ENCODE data around the gene TRMT6.

Gene TRMT6

DNA sequence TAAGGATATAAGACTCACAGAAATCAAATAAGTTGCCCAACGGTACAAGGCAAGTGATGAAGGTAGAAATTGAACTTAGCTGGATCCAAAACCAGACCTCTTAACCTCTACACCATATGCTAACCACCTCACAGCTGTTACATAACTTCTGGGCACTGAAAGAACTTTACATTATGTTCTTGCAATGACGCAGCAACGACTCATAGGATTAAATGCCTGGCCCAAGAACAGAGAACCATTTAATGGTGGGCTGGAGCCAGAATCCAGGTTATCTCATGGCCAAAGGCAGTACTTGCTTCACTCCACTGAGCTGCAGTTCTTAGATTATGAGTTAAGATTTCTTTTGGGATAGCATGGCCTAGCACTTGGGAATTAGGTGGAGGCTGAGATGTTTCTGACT lies 4.4 kb downstream of the TRMT6 start:
- Mint-ChIP-seq H3K27me3 (ENCODE audit: low read depth) (no peaks in the 10 kb centered on the region), H3K36me3 (ENCODE audit: low read depth) (peaks cover 38% of the 10 kb centered on the region), H3K9me3 (no peaks in the 10 kb centered on the region), H3K4me1 (peaks cover 13% of the 10 kb centered on the region), H3K4me3 (no peak overlapping the region), H3K27ac (no peak overlapping the region)
- TF ChIP-seq, protein P1, sequence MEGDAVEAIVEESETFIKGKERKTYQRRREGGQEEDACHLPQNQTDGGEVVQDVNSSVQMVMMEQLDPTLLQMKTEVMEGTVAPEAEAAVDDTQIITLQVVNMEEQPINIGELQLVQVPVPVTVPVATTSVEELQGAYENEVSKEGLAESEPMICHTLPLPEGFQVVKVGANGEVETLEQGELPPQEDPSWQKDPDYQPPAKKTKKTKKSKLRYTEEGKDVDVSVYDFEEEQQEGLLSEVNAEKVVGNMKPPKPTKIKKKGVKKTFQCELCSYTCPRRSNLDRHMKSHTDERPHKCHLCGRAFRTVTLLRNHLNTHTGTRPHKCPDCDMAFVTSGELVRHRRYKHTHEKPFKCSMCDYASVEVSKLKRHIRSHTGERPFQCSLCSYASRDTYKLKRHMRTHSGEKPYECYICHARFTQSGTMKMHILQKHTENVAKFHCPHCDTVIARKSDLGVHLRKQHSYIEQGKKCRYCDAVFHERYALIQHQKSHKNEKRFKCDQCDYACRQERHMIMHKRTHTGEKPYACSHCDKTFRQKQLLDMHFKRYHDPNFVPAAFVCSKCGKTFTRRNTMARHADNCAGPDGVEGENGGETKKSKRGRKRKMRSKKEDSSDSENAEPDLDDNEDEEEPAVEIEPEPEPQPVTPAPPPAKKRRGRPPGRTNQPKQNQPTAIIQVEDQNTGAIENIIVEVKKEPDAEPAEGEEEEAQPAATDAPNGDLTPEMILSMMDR (IDR thresholded peaks at IDR 0.05; ENCODE audit: unreplicated experiment in 3 of 3) = no peak

DNA sequence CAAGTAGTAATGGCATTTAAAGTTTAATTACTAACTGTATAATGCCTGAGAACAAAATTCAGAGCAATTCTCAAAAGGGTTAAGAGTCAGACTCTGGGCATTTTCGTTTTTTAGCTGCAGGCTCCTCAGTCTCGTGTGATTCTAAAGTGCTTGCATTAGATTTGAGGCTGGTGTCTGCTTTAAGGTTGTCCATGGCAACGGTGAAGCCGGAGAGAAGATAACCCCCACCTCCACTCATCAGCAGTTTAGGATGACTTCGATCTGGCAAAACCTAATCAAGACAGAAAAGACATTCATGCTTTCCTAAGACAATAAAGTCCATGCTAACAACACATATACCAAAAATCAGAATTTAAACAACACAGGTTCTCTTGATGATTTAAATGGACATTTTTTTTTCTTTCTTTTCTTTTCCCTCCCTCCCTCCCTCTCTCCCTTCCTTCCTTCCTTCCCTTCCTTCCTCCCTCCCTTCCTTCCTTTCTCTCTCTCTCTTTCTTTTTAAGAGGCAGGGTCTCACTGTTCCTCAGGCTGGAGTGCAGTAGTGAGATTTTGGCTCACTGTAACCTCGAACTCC lies 11.8 kb downstream of the TRMT6 start:
- H3K36me3 Mint-ChIP-seq (ENCODE audit: low read depth) = peaks cover 28% of the 10 kb centered on the region
- TF ChIP-seq, protein P1 (IDR thresholded peaks at IDR 0.05; ENCODE audit: unreplicated experiment in 3 of 3) = no peak
- no peaks in the 10 kb centered on the region for H3K27me3 Mint-ChIP-seq (ENCODE audit: low read depth)
- no peaks in the 10 kb centered on the region for H3K4me1 Mint-ChIP-seq
- H3K4me3 Mint-ChIP-seq = no peak overlapping the region
- H3K9me3 Mint-ChIP-seq = no peaks in the 10 kb centered on the region
- H3K27ac Mint-ChIP-seq = no peak overlapping the region

DNA sequence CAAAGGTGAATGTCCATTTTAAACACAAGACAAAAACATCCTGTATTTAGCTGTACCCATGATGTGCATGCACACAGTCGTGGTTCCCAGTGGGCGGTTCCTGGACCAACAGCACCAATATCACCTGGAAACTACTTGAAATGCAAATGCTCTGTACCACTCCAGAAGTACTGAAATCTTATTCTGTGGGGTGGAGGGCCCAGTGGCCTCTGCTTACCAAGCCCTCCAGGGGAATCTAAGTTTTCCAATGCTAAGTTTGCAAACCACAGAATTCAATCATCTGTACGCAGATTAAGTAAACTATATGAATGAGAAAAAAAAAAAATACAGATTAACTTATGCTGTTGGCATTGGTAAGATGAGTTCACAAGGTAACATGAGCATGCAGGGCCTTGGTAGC lies 14.1 kb downstream of the TRMT6 start:
- Mint-ChIP-seq H3K27ac (no peak overlapping the region), H3K4me1 (no peaks in the 10 kb centered on the region), H3K36me3 (ENCODE audit: low read depth) (peaks cover 8% of the 10 kb centered on the region), H3K27me3 (ENCODE audit: low read depth) (peaks cover under 1% of the 10 kb centered on the region), H3K4me3 (no peak overlapping the region), H3K9me3 (no peaks in the 10 kb centered on the region)
- TF ChIP-seq, protein P1 (IDR thresholded peaks at IDR 0.05; ENCODE audit: unreplicated experiment in 3 of 3) = no peak

DNA sequence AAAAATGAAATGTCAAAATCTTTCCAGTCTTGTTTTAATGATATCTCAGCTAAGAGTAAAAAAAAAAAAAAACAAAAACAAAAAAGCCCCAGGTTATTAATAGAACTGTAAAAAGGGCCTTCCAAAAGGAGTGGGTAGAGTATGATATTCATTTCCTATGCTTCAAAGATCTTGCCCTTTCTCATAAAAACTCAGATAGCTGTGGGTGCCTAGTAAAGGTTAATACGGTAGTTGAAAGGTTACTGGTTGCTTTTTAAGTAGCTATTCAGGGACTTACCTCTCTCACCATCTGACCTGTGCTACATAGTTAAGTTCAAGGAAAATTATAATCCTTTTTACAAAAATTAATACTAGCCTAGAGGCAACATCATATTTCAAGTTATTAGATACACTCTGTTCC lies 14.9 kb downstream of the TRMT6 start:
- H3K4me3 Mint-ChIP-seq = no peak overlapping the region
- H3K9me3 Mint-ChIP-seq = no peaks in the 10 kb centered on the region
- TF ChIP-seq, protein P1 (IDR thresholded peaks at IDR 0.05; ENCODE audit: unreplicated experiment in 3 of 3) = no peak
- peaks cover 5% of the 10 kb centered on the region for H3K27me3 Mint-ChIP-seq (ENCODE audit: low read depth)
- no peak overlapping the region for H3K27ac Mint-ChIP-seq
- no peaks in the 10 kb centered on the region for H3K4me1 Mint-ChIP-seq
- H3K36me3 Mint-ChIP-seq (ENCODE audit: low read depth) = peaks cover 8% of the 10 kb centered on the region

DNA sequence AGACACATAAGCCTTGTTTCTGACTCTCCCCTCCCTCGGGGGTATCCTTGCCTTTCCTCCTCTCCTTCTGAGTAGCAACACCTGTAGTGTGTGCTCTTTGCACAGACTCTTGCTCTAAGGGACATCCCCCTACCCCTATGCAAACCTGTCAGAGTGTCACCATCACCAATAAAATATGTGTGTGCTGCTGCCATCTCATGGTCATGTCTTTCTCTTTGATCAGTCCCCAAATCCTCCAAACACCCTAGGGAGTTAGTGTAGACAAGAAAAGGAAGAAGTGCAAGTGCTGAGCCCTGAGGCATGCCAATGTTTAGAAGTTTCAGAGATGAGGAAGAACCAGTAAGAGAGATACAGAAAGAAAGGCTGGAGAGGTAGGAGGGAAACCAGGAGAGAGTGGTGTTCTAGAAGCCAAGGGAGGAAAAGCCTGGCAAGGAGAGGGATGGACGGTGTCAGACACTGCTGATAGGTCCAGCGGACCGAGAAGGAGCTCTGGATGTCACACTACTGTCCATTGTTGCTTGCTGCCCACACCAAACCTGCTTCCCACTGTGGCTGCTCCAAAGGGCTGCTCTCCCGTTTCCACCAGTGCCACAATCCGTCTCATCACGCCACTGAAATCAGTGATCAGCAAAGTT lies 16.4 kb downstream of the TRMT6 start:
- Mint-ChIP-seq H3K4me1 (no peaks in the 10 kb centered on the region), H3K27me3 (ENCODE audit: low read depth) (peaks cover 5% of the 10 kb centered on the region), H3K4me3 (no peak overlapping the region), H3K36me3 (ENCODE audit: low read depth) (no peaks in the 10 kb centered on the region), H3K9me3 (no peaks in the 10 kb centered on the region), H3K27ac (no peak overlapping the region)
- TF ChIP-seq, protein P1 (IDR thresholded peaks at IDR 0.05; ENCODE audit: unreplicated experiment in 3 of 3) = peak in 1 of 3 experiments; percentile 12

DNA sequence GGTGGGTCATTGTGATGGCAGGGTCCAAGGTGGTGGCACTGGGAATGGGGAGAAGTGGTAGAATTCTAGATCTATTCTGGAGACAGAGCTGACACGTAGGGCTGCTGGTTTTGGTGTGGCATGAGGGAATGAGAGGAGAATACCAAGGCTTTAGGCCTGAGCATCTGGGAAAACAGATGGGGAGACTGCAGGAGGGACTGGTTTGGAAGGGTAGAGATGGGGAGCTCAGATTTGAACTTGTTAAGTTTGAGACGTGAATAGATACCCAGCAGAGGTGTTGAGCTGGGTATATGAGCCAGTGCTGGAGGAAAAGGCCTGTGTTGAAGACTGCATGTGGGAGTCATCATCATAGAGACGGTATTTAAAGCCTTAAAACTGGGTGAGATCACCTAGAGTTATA lies 17.5 kb downstream of the TRMT6 start:
- H3K36me3 Mint-ChIP-seq (ENCODE audit: low read depth) = no peaks in the 10 kb centered on the region
- TF ChIP-seq, protein P1 (IDR thresholded peaks at IDR 0.05; ENCODE audit: unreplicated experiment in 3 of 3) = no peak
- H3K27me3 Mint-ChIP-seq (ENCODE audit: low read depth) = peaks cover 8% of the 10 kb centered on the region
- H3K9me3 Mint-ChIP-seq = no peaks in the 10 kb centered on the region
- no peak overlapping the region for H3K27ac Mint-ChIP-seq
- no peaks in the 10 kb centered on the region for H3K4me1 Mint-ChIP-seq
- no peak overlapping the region for H3K4me3 Mint-ChIP-seq
